Stimulated activated CD4-positive, alpha-beta T cell treated with anti-CD3 and anti-CD28 coated beads, TNF-alpha, amount 100 ng/mL, for 48 hours (primary cell): ENCODE results near the gene ZCCHC2.

Experiments used
- DNase-seq, 3 donors: peaks; one replicate each; pipeline ENCODE4 v3.0.0-alpha.2; 2020; ENCODE audit warnings: low read depth in 3 of 3

The ZCCHC2 gene

GRCh38 chr18:62510789-62511188, 12.0 kb upstream of the ZCCHC2 start:
- no peak for DNase-seq

GRCh38 chr18:62512532-62512931, 10.3 kb upstream of the ZCCHC2 start:
- DNase-seq: no peak

GRCh38 chr18:62512996-62513395, 9.8 kb upstream of the ZCCHC2 start:
- DNase-seq: no peak

GRCh38 chr18:62514570-62514969, 8.3 kb upstream of the ZCCHC2 start:
- no peak for DNase-seq

- no peak for DNase-seq
These were observed 6.6 kb upstream of the ZCCHC2 start for GRCh38 chr18:62516242-62516641.

- DNase-seq: no peak
These were observed 4.1 kb upstream of the ZCCHC2 start for GRCh38 chr18:62518460-62519375.

- DNase-seq: no peak
These were observed 3.1 kb upstream of the ZCCHC2 start for GRCh38 chr18:62519684-62520083.

- no peak for DNase-seq
These were observed 1.7 kb upstream of the ZCCHC2 start for GRCh38 chr18:62521082-62521481.

GRCh38 chr18:62521593-62521992, 1.2 kb upstream of the ZCCHC2 start:
- no peak for DNase-seq

GRCh38 chr18:62522178-62522503, 684 bp upstream of the ZCCHC2 start:
- DNase-seq: no peak

GRCh38 chr18:62523255-62523588, 397 bp downstream of the ZCCHC2 start:
- DNase-seq: no peak

- peak; percentile 18 to 35 (median 19) for DNase-seq
These were observed 1.0 kb downstream of the ZCCHC2 start for GRCh38 chr18:62523631-62524439.

- peak; percentile 27 to 50 (median 32) for DNase-seq
These were observed 1.8 kb downstream of the ZCCHC2 start for GRCh38 chr18:62524440-62525200.

GRCh38 chr18:62525608-62526007, 2.8 kb downstream of the ZCCHC2 start:
- DNase-seq: no peak

GRCh38 chr18:62526098-62527025, 3.5 kb downstream of the ZCCHC2 start:
- DNase-seq: peak; percentile 52 to 74 (median 57)

- DNase-seq: no peak
These were observed 6.8 kb downstream of the ZCCHC2 start for GRCh38 chr18:62529597-62529996.

GRCh38 chr18:62531078-62531477, 8.3 kb downstream of the ZCCHC2 start:
- no peak for DNase-seq

- no peak for DNase-seq
These were observed 9.1 kb downstream of the ZCCHC2 start for GRCh38 chr18:62531931-62532330.

GRCh38 chr18:62536005-62536404, 13.2 kb downstream of the ZCCHC2 start:
- DNase-seq: no peak

GRCh38 chr18:62537042-62537894, 14.4 kb downstream of the ZCCHC2 start:
- DNase-seq: no peak
